Loucy (cell line): ENCODE results near the gene PPP1R37.

Experiments used
- H2AFZ ChIP-seq: fragments of 200-600 bp; sonication (generic); 2 replicates; pipeline ENCODE4 v1.6.0; 2016; ENCODE audit warnings: antibody characterized with exemption, mild to moderate bottlenecking, low read length, moderate library complexity
- H3F3A ChIP-seq: fragments of 200-600 bp; 2 replicates; pipeline ENCODE4 v1.6.0; 2016; ENCODE audit warnings: antibody characterized with exemption, low read depth, mild to moderate bottlenecking
- H3K27me3 ChIP-seq: fragments of 200-600 bp; sonication (generic); 2 replicates; pipeline ENCODE4 v1.6.1; 2014; ENCODE audit warnings: low read length, mild to moderate bottlenecking; ENCODE audit not compliant: insufficient read depth, poor library complexity, severe bottlenecking
- H3K36me3 ChIP-seq: fragments of 200-600 bp; sonication (generic); 2 replicates; pipeline ENCODE4 v1.6.1; 2016; ENCODE audit warnings: low read length; ENCODE audit not compliant: insufficient read depth
- H3K4me1 ChIP-seq: fragments of 200-600 bp; sonication (generic); 2 replicates; pipeline ENCODE4 v1.5.1; 2014; ENCODE audit warnings: low read length, mild to moderate bottlenecking; ENCODE audit not compliant: insufficient read depth, poor library complexity, severe bottlenecking
- H3K4me2 ChIP-seq: fragments of 200-600 bp; sonication (generic); 2 replicates; pipeline ENCODE4 v1.6.0; 2014; ENCODE audit warnings: antibody characterized with exemption, low read length, low read depth, mild to moderate bottlenecking; ENCODE audit not compliant: poor library complexity, severe bottlenecking
- H3K4me3 ChIP-seq: fragments of 200-600 bp; sonication (generic); 2 replicates; pipeline ENCODE4 v1.5.1; 2014; ENCODE audit warnings: low read length, mild to moderate bottlenecking, mixed read lengths; ENCODE audit not compliant: poor library complexity, severe bottlenecking
- H3K79me2 ChIP-seq: fragments of 200-600 bp; sonication (generic); 2 replicates; pipeline ENCODE4 v1.6.1; 2014; ENCODE audit warnings: low read length; ENCODE audit not compliant: insufficient read depth
- H3K9ac ChIP-seq: fragments of 200-600 bp; sonication (generic); 2 replicates; pipeline ENCODE4 v1.6.0; 2014; ENCODE audit warnings: mild to moderate bottlenecking, low read depth, low read length, moderate library complexity; ENCODE audit not compliant: poor library complexity, severe bottlenecking
- H3K9me2 ChIP-seq: fragments of 200-600 bp; sonication (generic); replicated peaks from 2 replicates; pipeline ENCODE4 v1.6.1; 2016; ENCODE audit warnings: low read depth, low read length, mixed read lengths
- H3K9me3 ChIP-seq: fragments of 200-600 bp; sonication (generic); 2 replicates; pipeline ENCODE4 v1.6.1; 2014; ENCODE audit warnings: mild to moderate bottlenecking, antibody characterized with exemption, low read length, low read depth; ENCODE audit not compliant: insufficient read depth
- H4K20me1 ChIP-seq: fragments of 200-600 bp; sonication (generic); 2 replicates; pipeline ENCODE4 v1.6.0; 2014; ENCODE audit warnings: antibody characterized with exemption, low read length, mild to moderate bottlenecking; ENCODE audit not compliant: insufficient read depth, poor library complexity, severe bottlenecking
- CTCF ChIP-seq: fragments of 200-600 bp; sonication (generic); conservative IDR thresholded peaks from 2 replicates; pipeline ENCODE4 v1.5.1; 2014; ENCODE audit warnings: mild to moderate bottlenecking, antibody characterized with exemption, low read length
- EZH2phosphoT487 ChIP-seq: fragments of 200-600 bp; IDR thresholded peaks from 2 replicates; pipeline ENCODE4 v1.6.1; 2018; ENCODE audit warnings: antibody characterized with exemption, mild to moderate bottlenecking, moderate library complexity, borderline replicate concordance

PPP1R37 gene

GRCh38 chr19:45107621-45108150 lies 14.7 kb downstream of the PPP1R37 start:
- Histone ChIP-seq H3K4me3 (no peak overlapping the region), H3K79me2 (peaks cover 82% of the 10 kb centered on the region), H3K4me2 (no peak overlapping the region), H4K20me1 (peaks cover 6% of the 10 kb centered on the region), H3K9me2 (no peaks in the 10 kb centered on the region), H3F3A (no peaks in the 10 kb centered on the region), H2AFZ (no peak overlapping the region), H3K27me3 (no peaks in the 10 kb centered on the region), H3K36me3 (peaks cover 15% of the 10 kb centered on the region; the same call in 1 of the 2 replicates), H3K9me3 (no peaks in the 10 kb centered on the region), H3K4me1 (peaks cover 7% of the 10 kb centered on the region), H3K9ac (no peak overlapping the region)
- TF ChIP-seq EZH2phosphoT487 (no peak), CTCF (no peak)

GRCh38 chr19:45110851-45111266 lies 17.9 kb downstream of the PPP1R37 start:
- Histone ChIP-seq H3F3A (no peaks in the 10 kb centered on the region), H3K36me3 (peaks cover 17% of the 10 kb centered on the region; the same call in 1 of the 2 replicates), H3K9me3 (no peaks in the 10 kb centered on the region), H3K79me2 (peaks cover 83% of the 10 kb centered on the region), H4K20me1 (peaks cover 7% of the 10 kb centered on the region), H3K4me2 (no peak overlapping the region), H3K4me3 (no peak overlapping the region), H3K9me2 (no peaks in the 10 kb centered on the region), H3K9ac (no peak overlapping the region), H3K4me1 (no peaks in the 10 kb centered on the region), H3K27me3 (no peaks in the 10 kb centered on the region), H2AFZ (no peak overlapping the region)
- TF ChIP-seq CTCF (no peak), EZH2phosphoT487 (no peak)

GRCh38 chr19:45112111-45112827 lies 19.3 kb downstream of the PPP1R37 start:
- no peaks in the 10 kb centered on the region for H3F3A ChIP-seq
- TF ChIP-seq EZH2phosphoT487 (no peak), CTCF (peak; percentile 51)
- no peaks in the 10 kb centered on the region for H3K9me2 ChIP-seq
- no peak overlapping the region for H3K4me3 ChIP-seq
- H3K27me3 ChIP-seq, result no peaks in the 10 kb centered on the region
- peaks cover 85% of the 10 kb centered on the region for H3K79me2 ChIP-seq
- peaks cover 9% of the 10 kb centered on the region for H3K4me1 ChIP-seq
- H3K36me3 ChIP-seq, result peaks cover 17% of the 10 kb centered on the region; the same call in 1 of the 2 replicates
- no peak overlapping the region for H3K4me2 ChIP-seq
- H3K9me3 ChIP-seq, result no peaks in the 10 kb centered on the region
- no peak overlapping the region for H2AFZ ChIP-seq
- no peak overlapping the region for H3K9ac ChIP-seq
- H4K20me1 ChIP-seq, result peaks cover 10% of the 10 kb centered on the region
